ENCODE data around the gene COL23A1.
"Not testable (repeated sequence)": the region's sequence is repeated elsewhere in the genome, so short reads cannot be mapped to it uniquely, and the experiment has no call there.

The COL23A1 gene

DNA sequence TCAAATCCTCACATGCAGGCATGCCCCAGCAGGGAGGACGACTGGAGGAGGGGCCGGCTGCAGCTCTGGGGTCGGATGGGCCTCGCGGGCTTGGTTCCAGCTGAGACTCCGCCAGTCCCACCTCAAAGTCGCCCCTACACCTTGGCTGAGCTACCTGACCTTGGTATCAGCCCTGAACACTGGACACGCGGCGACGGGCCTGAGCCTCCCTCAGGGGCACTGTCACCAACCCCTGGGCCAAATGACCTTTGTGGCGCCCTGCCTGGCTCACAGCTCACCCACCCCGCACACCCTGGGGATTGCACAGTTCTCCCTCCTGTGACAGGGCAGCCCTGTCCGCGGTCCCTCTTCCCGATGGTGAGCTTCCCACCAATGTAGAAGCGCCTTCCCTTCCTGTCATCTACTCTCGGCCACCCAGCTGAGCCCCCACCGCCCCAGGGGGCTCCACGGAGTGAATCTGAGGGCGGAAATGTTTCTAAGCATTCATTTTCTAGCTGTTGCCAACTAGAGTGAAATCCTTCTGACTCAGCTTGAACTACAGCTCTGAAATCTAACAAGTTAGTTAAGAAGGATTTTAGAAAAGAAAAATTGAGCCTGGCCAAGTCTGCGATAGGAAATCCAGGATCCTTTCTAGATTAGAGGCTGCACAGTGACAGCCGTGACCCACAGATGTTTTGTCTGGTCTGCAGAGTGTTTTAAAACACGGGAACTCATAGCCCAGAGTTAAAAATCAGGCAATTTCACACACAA, 218.7 kb downstream of the COL23A1 start:
- no peak for DNase-seq

DNA sequence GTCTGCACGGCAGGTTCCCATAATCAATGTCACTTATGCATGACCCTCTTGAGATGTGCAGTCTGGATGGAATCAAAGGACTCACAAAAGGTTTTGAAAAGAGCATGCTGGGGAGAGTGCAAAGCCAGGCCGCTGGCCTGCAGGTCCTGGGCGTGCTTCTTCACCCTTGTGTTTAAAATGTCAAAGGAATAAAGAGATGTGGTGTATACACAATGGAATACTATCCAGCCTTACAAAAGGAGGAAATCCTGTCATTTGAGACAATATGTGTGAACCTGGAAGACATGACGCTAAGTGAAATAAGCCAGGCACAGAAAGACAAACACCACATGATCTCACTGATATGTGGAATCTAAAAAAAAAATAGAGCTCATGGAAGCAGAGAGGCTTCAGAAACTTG, 220.1 kb downstream of the COL23A1 start:
- DNase-seq: no peak

DNA sequence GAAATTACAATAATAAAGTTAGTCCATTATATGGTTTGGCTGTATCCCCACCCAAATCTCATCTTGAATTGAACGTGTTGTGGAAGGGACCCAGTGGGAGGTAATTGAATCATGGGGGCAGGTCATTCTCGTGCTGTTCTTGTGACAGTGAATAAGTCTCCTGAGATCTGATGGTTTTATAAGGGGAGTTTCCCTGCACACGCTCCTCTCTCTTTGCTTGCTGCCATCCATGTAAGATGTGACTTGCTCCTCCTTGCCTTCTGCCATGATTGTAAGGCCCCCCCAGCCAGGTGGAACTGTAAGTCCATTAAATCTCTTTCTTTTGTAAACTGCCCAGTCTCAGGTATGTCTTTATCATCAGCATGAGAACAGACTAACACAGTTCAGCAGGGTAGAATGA, 220.7 kb downstream of the COL23A1 start:
- not testable (repeated sequence) for DNase-seq

DNA sequence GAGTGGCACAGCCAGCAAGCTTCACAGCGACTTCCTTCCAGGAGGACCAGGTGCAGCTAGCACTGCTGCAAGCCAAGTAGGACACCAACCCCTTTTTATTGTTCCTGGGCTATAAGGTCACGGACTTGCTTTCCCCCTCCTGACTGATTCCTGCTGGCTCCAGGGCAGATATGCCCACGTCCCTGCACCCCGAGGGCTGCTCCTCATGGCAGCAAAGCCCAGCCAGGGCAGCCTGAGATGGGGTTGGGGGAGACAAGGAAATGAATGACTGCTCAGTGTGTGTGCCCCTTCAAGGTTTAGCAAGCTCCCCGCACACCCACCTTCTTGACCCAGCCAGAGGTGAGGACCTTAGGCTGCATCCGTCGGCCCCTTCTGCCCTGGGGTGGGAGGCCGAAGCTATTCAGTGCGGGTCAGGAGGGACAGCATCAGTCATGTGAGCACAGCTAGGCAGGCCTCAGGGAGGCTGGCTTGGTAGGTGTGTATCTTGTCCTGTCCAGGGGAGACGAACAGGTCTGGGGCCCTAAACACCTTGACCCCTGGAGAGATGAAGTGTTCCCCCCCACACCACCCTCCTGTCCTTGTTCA, 221.4 kb downstream of the COL23A1 start:
- no peak for DNase-seq

DNA sequence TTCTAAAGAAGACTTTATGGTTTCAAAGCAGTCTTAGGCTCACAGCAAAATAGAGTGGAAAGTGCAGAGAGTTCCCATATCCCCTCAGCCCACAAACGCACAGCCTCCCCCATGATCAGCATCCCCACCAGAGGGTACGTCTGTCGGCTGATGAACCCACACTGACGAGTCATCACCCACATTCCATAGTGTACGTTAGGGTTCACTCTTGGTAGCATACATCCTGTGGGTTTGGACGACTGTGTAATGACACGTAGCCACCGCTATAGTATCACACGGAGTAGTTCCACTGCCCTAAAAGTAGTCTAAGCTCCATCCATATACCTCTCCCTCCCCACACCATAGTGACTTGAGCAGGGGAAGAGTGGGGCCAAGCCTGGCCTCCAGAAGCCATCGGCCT, 221.9 kb downstream of the COL23A1 start:
- DNase-seq: no peak

DNA sequence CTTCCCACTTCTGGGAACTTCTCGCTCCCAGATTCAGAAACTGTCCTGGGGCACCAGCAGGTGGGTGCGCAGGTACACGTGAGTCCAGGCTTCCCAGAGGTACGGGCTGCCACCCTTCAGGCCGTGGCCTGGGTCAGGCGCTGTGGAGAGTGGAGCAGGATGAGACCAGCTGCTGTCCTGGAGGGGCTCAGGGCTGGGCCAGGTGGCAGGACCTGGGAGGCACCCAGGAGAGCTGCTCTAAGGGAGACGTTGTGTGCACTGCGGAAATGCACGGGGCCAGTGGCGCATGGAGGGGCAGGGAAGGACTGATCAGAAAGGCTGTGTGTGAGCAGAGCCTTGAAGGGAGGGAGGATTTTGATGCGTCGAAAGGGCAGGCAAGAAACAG, 222.5 kb downstream of the COL23A1 start:
- DNase-seq: no peak

DNA sequence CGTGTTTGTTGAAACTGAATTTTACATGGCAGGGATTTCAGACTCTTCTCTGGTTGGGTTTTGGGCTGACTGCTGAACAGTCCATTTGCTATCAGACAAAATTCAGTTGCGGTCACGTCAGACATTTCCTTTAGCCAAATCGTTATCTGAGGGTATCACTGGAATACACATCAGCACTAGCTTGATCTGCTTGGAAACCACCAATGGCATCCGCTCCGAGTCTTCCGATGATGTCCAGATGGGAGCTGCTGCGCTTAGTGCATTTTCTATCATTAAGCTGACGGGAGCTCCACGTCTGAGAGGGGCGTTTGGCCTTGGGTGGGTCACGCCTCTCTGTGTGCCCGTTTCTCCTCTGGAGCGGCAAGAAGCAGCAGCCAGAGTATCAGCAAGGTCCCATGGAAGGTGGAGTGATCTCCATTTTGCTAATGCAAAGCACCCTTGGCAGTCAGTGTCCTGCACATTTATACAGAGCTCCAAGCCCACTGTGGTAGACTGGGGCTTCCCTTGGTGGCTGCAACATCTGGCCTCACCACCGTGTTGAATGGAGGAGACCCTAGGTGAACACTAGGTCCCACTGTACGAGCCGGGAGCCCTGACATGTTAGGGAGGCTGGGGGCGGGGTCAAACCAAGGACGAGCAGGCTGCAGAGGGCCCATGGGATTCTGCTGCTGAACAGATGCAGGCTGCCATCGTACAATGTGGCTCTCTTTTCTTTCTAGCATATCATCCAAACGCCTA, 223.0 kb downstream of the COL23A1 start:
- DNase-seq: no peak

DNA sequence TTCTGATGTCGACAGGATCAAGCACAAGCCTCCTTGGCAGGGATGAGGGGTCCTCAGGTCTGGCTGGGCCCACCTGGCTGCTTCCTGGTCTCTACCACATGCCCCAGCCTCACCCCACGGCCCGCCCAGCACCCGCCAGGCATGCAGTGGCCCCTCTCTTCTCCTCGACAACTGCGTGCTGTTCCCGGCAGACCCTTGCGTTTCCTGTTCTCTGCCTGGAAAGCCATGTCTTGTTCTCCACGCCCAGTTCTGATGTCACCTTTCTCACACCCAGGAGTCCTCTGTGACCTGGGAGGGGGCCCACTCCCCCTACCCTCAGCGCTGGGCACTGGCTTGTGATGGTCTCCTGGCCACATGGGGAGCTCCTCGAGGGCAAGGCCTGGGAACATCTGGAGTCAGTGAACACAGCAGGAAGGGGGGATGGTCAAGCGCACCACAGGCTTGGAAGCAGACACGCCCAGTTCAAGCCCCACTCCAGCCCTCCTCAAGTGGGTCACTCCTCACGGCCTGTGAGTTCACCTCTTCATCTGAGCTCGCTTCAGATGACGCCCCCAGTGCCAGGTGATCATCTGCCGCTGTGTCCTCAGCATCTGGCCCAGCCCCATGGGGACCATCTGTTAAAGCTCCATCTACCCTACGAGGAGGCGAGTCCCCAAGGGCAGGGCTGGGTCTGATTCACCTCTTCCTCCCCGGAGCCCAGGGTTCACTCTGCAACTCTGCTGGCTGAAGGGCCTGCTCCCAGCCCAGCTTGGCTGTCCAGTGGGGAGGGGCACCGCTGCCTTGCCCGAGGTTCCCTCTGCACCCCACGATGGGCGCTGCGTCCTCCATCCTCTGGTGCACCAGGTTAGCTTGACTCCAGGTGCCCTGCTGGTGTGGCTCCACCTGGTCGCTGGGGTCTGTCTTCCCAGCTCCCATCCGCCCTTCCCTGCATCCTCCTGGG, 224.4 kb downstream of the COL23A1 start:
- DNase-seq: no peak

DNA sequence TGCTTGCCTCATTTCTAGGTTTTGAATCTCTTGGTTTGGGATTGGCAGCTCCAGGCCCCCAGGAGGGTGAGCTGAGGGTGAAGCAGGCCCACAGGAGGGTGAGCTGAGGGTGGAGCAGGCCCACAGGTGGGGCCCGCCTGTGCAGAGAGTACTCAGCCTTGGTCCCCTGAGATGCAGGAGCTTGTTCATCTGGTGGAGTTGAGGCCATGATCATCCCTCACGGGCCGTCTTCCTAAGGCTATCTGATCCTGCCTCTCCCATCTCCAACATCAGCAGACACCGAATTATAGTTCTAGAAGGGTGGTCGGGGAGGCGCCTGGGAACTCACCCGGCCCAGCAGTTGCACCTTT, 225.9 kb downstream of the COL23A1 start:
- DNase-seq: no peak

DNA sequence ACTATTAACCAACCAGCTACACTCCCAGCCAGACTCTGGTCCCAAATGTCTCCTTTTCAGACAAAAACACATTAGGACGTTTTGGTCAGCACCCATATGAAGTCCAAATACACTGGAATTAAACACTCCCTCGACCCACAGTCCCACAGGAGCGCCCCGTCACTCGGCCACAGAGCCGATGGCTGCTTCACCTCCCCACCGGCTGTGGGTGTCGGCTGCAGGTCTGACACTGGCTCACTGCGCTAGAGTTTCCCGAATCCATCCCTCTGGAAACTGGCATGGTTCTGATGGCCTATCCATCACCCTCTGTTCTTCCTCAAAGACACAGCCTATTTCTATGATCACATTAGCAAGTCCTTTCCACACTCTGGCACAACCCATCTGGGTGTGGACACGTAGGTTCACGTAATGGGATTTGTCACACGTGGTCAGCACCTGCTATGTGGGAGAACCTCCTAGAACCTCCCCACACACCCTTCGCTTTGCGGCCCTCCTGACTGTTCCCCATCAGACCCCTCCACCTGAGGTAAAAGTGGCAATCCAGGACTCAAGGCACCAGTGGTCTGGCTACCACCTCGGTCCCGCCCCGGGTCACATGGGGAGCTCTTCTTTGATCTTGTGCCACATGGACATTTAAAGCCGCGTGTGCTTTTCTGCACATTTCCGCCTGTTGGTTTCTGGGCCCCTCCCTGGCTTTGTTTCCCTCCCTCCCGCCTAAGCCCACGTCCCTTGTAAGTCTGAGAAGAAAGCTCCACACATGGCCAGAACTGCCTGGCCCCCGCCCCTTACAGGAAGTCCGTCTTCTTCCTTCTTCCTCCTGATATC, 226.5 kb downstream of the COL23A1 start:
- no peak for DNase-seq

DNA sequence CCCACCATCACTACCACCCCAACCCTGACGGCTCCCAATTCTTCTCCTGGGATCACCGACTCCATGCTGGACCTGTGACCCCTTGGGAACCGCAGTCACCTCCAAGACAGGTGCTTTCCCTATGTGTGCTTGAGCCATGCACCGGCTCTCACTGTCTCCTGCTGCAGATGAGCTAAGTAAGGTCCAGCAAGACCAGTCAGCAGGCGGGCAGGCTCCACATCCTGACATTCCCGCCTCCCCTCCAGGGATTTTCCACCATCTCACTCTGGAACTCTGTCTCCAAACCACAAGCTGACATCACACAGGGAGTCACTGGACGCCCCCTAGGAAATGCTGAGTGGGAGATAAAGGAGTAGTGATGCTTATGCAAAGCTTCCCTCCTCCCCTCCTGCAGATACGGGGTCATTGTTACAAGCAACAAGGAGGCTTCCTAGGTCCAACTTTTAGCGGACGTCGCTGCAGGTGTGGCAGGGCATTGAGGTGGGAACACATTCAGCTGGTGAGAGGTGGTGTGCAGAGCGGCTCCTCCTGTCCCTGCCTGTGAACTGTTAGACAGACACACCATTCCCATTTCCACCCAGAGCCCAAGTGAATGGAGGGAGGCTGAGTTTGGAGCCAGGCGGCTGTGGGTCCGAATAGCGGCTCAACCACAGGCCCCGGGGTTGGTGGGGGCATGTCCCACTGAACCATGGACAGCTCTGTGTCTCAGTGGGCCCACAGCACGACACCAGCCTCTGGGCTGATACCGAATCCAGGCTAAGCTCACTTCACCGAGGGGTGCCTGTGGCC, 228.3 kb downstream of the COL23A1 start:
- DNase-seq: no peak

DNA sequence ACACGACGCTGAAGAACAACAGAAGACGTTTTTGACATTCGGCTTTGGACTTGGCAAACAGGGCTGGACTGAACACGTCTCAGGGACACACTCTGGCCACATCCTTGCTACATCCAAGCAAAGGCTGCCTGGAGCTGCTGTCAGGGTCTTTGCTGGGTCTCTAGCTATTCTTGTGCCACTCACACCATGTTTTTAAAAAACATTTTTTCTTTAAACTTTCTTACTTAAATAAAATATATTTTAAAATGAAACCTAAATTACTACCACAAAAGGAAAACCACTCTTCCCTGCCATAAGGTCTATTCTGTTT, 229.3 kb downstream of the COL23A1 start:
- DNase-seq: no peak

DNA sequence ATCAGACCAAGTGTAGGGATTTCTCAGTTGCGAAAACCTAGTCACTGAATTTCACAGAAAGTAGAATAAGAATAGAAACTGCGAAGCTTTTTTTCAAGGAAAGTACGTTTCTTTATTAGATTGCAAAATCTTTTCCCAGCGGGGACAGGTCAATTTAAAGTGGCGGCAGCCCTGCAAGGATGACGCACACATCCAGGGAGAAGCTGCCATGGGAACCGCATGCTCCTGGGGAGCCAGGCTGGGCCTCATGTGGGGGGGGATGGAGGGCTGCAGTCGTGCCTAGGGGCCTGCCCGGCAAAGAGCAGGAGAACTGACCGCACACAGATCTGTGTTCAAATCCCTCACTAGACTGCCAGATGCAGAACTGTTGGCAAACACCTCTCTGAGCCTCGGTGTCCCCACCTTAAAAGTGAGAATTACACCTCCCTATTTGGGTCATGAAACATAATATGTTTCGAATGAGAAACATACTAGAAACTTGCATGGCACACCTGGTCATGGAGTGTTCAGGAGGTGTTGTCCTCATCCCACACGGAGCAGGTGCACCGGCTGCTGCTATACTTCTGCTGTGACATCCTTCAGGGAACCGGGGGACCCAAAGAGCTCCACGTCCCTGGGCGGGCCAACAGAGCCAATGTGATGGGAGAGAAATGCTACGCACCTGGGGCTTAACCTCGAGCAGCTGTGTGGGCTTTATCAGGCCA, 229.8 kb downstream of the COL23A1 start:
- no peak for DNase-seq

DNA sequence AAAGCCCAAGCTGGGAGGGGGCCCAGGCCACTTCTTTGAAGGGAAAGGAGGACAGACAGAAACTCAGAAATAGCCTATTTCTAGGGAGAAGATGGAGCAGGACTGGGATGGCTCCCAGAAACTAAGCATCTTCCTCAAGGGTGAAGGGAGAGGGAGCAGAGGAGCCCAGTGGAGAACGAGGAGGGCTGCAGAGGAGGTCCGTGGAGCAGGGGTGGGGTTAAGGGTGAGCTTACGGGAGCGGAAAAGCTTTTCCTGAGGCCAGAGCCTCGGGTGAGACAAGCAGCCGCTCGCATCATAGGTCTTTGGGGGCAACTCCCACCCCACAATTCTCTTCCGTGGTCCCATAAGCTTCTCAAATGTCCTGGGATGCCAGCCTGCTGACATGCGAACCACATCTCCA, 230.5 kb downstream of the COL23A1 start:
- no peak for DNase-seq

DNA sequence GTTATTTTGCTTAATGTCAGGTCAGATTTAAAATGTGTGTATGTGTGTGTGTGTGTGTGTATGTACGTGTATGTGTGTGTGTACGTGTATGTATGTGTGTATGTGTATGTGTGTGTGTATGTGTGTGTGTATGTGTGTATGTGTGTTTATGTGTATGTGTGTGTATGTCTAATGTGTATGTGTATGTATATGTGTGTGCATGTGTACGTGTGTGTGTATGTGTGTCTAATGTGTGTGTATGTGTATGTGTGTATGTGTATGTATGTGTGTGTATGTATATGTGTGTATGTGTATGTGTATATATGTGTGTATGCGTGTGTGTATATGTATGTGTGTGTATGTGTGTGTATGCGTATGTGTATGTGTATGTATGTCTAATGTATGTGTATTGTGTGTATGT, 232.5 kb downstream of the COL23A1 start:
- DNase-seq: no peak

DNA sequence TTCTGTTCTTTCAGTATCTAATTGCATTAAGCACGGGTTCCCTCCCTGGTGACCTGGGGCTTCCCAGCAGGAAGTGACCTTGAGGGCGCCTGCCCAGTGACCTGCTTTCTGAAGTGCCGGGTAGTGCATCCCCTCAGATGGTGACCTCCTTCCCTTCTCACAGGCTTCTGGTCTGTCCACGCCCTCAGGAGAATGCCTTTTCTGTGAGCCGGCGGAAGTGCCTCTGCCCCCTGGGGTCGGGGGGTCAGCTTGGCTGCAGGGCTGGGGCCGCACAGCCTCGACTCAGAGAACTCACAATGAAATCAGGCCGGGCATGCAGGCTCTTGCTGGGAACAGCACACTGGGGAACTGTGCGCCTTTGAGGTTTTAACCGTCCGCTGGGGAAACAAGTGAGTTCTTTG, 233.1 kb downstream of the COL23A1 start:
- DNase-seq: no peak

DNA sequence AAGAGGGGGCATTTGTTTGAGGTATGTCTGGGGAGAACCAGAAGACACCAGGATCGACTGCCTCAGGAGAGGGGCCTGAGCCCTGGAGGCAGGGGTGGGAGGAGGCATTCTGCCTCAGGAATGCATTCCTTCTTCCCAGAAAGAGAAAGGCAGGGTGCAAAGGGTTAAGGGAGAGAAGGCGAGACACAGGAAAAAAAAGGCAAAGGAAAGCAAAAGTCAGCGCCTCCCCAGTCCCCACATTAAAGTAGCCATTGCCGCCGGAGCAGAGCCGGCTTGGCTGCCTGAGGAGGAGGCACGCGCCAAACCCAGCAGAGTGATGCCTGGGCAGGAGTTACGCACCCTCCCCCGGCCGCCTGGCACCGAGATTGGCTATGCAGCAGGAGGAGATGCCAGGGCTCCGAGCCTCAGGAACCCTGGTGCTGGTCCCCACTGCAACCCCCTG, 233.7 kb downstream of the COL23A1 start:
- DNase-seq: no peak

DNA sequence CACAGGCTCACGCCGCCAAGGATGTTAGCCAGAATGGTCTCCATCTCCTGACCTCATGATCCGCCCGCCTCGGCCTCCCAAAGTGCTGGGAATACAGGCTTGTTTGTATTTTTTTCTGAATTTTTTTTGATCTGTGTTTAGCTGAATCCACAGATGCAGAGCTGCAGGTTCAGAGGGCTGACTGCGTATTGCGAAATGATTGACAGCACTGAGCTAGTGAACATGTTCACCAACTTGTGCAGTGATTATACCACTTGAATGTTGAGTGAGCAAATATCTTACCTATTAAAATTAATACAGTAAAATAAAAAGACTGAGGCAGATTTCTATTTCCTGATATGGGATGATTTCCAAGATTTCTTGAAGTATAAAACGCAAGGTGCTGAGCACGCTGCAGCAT, 234.5 kb downstream of the COL23A1 start:
- DNase-seq: no peak

DNA sequence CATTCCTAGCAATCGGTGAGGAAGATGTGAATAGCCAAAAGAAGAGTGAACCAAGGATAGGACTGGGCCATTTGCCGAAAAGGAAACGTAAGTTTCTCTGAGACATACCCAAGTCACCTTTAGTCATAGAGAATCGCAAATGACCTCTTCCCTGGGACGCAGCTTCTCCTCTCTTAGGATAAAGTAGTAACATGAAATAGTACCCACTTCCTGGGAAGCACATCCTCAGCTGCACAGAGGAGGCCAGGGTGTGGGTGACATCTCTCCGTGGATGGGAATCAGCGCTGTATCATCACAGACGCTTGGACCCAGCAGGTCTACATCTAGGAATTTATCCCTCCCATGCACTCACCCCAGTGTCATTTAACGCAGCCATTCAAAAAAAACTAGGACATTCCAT, 236.7 kb downstream of the COL23A1 start:
- no peak for DNase-seq

DNA sequence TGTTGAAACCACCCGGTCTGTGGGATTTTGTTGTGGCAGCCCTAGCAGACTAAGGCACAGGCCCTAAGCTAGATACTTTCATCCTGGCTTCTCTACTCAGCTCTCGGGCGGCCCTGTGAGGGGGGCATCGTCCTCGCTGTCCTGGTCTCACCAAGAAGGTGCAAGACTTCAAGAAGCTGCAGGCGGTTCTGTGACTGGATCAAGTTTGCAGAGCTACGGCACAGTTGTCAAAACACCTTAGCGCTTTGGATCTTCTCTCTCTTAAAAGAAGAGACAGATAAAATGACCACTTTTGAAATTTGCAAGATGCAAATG, 238.2 kb downstream of the COL23A1 start:
- no peak for DNase-seq
